HG03354 (cell line): ENCODE results near the gene FOXQ1.
"Not testable (repeated sequence)": the region's sequence is repeated elsewhere in the genome, so short reads cannot be mapped to it uniquely, and the experiment has no call there.

ENCODE experiments used
- ATAC-seq: cut with Tn5 transposase; IDR thresholded peaks from one replicate; pipeline ENCODE4 v1.9.1; 2021; ENCODE audit warnings: mild to moderate bottlenecking; ENCODE audit not compliant: unreplicated experiment, poor library complexity, severe bottlenecking

The FOXQ1 gene

GRCh38 chr6:1349655-1350054 is 37.8 kb downstream of the FOXQ1 start:
- no peak for ATAC-seq

- ATAC-seq = no peak
These were observed 39.6 kb downstream of the FOXQ1 start for GRCh38 chr6:1351381-1352008.

GRCh38 chr6:1355068-1355467 is 43.2 kb downstream of the FOXQ1 start:
- ATAC-seq = not testable (repeated sequence)

GRCh38 chr6:1361717-1362116 is 49.8 kb downstream of the FOXQ1 start:
- ATAC-seq = not testable (repeated sequence)

GRCh38 chr6:1362643-1363042 is 50.7 kb downstream of the FOXQ1 start:
- no peak for ATAC-seq

- ATAC-seq = no peak
These were observed 51.4 kb downstream of the FOXQ1 start for GRCh38 chr6:1363298-1363697.

- no peak for ATAC-seq
These were observed 52.1 kb downstream of the FOXQ1 start for GRCh38 chr6:1363729-1364572.
